Bronchial epithelial cell (primary cell): ENCODE data around the gene OR6P1. TPM values are rescaled to one million over a fixed set of nuclear protein-coding genes. Genes with fewer than 3 reads are reported as not detected.

Experiments used
- DNase-seq: peaks from one replicate; pipeline ENCODE4 v3.0.0-alpha.2; 2010; ENCODE audit warnings: low read depth
- FAIRE-seq: peaks from 2 replicates; lab custom pipeline; 2011; peaks lifted over from hg19 to GRCh38; lab: Jason Lieb, UNC
- H3K27me3 ChIP-seq: 2 replicates; pipeline ENCODE4 v1.5.1; 2011; ENCODE audit warnings: low read length; ENCODE audit not compliant: control insufficient read depth, insufficient read depth
- H3K36me3 ChIP-seq: 2 replicates; pipeline ENCODE4 v1.5.1; 2011; ENCODE audit warnings: low read length; ENCODE audit not compliant: control insufficient read depth, insufficient read depth
- H3K4me3 ChIP-seq: 2 replicates; pipeline ENCODE4 v1.5.1; 2011; ENCODE audit warnings: mild to moderate bottlenecking, low read depth, low read length, control low read depth
- CTCF ChIP-seq: IDR thresholded peaks from 2 replicates; pipeline ENCODE4 v1.5.1; 2011; ENCODE audit warnings: mild to moderate bottlenecking, moderate library complexity, low read length, control low read depth, inconsistent platforms; ENCODE audit not compliant: insufficient read depth, severe bottlenecking
- total RNA-seq: library from RNA; depleted of rRNA; stranded (reverse); fragments of >200 nt; gene quantifications from 2 replicates; pipeline ENCODE4 v1.2.1, GENCODE V29; 2014

Gene OR6P1
- total RNA-seq, 1 donor from 2014 or later = not detected

GRCh38 chr1:158586942-158587341 is 16.6 kb upstream of the OR6P1 start:
- FAIRE-seq (no peak), DNase-seq (no peak)
- no peaks in the 10 kb centered on the region for H3K27me3 ChIP-seq
- no peak overlapping the region for H3K4me3 ChIP-seq
- no peaks in the 10 kb centered on the region for H3K36me3 ChIP-seq
- TF ChIP-seq CTCF = no peak

- DNase-seq = peak; percentile 18
- FAIRE-seq = no peak
- H3K36me3 ChIP-seq = no peaks in the 10 kb centered on the region
- no peak overlapping the region for H3K4me3 ChIP-seq
- no peak for TF ChIP-seq CTCF
- H3K27me3 ChIP-seq = no peaks in the 10 kb centered on the region
These were observed 13.6 kb upstream of the OR6P1 start for GRCh38 chr1:158583962-158584361.

DNA sequence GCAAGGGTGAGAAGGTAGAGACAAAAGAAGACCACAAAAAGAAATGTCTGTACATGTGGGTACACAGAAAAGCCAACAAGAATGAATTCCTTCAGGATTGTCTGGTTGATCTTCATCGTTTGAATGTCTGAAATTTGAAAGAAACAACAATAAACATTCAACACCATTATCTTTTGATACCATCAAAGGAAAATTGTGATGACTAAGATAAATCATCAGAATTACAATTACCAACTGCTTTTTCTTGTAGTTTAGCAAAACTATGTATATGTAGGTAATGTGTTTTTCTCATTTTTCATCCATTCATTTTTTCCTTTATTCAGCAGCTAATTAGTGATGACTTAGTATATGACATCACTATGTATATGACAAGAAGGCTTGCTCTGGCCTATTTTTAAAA is 9.4 kb upstream of the OR6P1 start, which contains the start of gene OR10X1:
TSS of gene OR10X1 (minus strand) at position 167 of the 400 bp plus-strand sequence. CDS start at position 167, 0 bp downstream.
- H3K36me3 ChIP-seq = no peaks in the 10 kb centered on the region
- no peak within 1 kb of the TSS for H3K4me3 ChIP-seq
- no peak for DNase-seq
- no peaks in the 10 kb centered on the region for H3K27me3 ChIP-seq
- FAIRE-seq = no peak
- no peak for TF ChIP-seq CTCF

DNA sequence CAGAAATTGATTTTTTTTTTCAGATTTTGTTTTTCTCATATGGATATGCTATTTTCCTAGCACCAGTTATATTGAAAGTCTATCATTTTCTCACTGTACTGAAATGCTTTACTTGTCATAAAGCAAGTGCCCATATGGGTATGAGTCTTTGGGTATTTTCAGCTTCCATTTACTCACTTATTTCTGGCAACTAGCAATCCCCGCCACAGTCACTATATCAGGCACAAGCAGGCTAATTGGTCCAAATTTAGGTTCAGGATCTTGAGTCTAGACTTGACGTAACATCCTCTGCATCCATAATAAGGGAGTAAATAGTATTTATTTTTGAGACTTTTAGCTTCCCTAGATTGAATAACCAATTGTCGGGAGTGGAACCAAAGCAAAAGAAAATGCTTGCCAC is 7.2 kb upstream of the OR6P1 start:
- no peak for TF ChIP-seq CTCF
- Histone ChIP-seq H3K36me3 (no peaks in the 10 kb centered on the region), H3K27me3 (no peaks in the 10 kb centered on the region), H3K4me3 (no peak overlapping the region)
- DNase-seq (no peak), FAIRE-seq (no peak)

GRCh38 chr1:158572226-158572625 is 1.8 kb upstream of the OR6P1 start:
- Histone ChIP-seq H3K27me3 (no peaks in the 10 kb centered on the region), H3K36me3 (no peaks in the 10 kb centered on the region), H3K4me3 (no peak overlapping the region)
- DNase-seq (no peak), FAIRE-seq (no peak)
- no peak for TF ChIP-seq CTCF

DNA sequence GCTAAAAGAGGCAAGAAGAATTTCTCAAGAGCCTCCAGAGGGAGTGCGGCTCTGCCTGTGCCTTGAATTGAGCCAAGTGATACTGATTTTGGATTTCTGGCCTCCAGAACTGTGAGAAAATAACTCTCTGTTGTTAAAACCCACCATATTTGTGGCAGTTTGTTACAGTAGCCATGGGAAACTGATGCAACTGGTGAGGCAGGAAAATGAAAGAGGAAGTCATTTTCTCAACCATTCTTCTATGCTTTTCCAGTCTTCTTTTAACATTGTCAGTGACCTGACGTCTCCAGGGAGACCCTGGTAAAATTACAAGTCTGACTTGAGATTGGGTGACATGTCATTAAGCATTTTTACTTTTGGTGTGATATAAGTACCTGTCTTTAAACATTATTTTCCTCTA is 5.8 kb downstream of the OR6P1 start:
- no peak for DNase-seq
- no peaks in the 10 kb centered on the region for H3K27me3 ChIP-seq
- H3K4me3 ChIP-seq = no peak overlapping the region
- FAIRE-seq = no peak
- H3K36me3 ChIP-seq = no peaks in the 10 kb centered on the region
- TF ChIP-seq CTCF = no peak
